ENCODE data around the gene NBL1.
"Not testable (repeated sequence)": the region's sequence is repeated elsewhere in the genome, so short reads cannot be mapped to it uniquely, and the experiment has no call there.

The NBL1 gene

DNA sequence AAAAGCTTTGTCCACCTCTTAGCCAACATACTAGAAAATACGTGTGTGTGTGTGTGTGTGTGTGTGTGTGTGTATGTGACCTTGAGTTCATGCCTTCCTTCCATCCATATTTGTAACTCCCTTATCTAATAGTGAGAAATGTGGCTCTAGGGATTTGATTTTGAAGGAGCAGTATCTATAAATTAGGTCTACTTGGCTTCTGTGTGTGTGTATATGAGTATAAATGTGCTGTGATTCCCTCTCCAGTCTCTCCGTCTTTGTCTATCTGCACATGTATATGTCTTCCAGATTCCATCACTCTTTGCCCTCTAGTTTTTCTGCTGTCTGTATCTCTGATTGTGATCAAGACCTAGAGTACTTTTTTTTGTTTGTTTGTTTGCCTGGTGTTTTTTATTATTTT is 11.9 kb upstream of the NBL1 start:
- DNase-seq = no peak
- H2BK15ac ChIP-seq (replicated peaks; ENCODE audit: low read depth) = no peak overlapping the region
- no peak overlapping the region for H2AK5ac ChIP-seq (ENCODE audit: low read length)
- no peak overlapping the region for H2BK120ac ChIP-seq (ENCODE audit: low read depth, low read length)
- no peak overlapping the region for H4K8ac ChIP-seq (ENCODE audit: low read depth, low read length)
- H3K79me1 ChIP-seq (ENCODE audit: low read length) = no peaks in the 10 kb centered on the region
- H3K9ac ChIP-seq (ENCODE audit: low read length) = no peak overlapping the region
- H3K4me2 ChIP-seq (ENCODE audit: low read length) = no peak overlapping the region
- H2BK5ac ChIP-seq (ENCODE audit: low read length) = no peak overlapping the region
- no peak overlapping the region for H3K27ac ChIP-seq (ENCODE audit: low read depth, low read length)
- no peak overlapping the region for H3K56ac ChIP-seq (ENCODE audit: low read length)
- no peak overlapping the region for H3K4ac ChIP-seq (ENCODE audit: low read depth, low read length)
- H3K18ac ChIP-seq (ENCODE audit: low read length) = no peak overlapping the region
- H3K4me1 ChIP-seq (ENCODE audit: control insufficient read depth, low read depth, low read length) = no peaks in the 10 kb centered on the region
- H3K27me3 ChIP-seq (ENCODE audit: insufficient read depth, low read length, poor library complexity) = no peaks in the 10 kb centered on the region
- H3K79me2 ChIP-seq (ENCODE audit: control insufficient read depth, insufficient read depth, low read length) = no peaks in the 10 kb centered on the region
- H4K5ac ChIP-seq (ENCODE audit: low read length) = no peak overlapping the region
- H3K36me3 ChIP-seq (ENCODE audit: control insufficient read depth, insufficient read depth, low read length) = no peaks in the 10 kb centered on the region
- H3K4me3 ChIP-seq (ENCODE audit: low read length) = no peak overlapping the region
- WGBS (ENCODE audit: extremely low coverage, insufficient coverage, low lambda C conversion rate) = no CpG with 5 or more reads among the region's 2 CpGs
- no peak overlapping the region for H3K23ac ChIP-seq (ENCODE audit: low read length)

DNA sequence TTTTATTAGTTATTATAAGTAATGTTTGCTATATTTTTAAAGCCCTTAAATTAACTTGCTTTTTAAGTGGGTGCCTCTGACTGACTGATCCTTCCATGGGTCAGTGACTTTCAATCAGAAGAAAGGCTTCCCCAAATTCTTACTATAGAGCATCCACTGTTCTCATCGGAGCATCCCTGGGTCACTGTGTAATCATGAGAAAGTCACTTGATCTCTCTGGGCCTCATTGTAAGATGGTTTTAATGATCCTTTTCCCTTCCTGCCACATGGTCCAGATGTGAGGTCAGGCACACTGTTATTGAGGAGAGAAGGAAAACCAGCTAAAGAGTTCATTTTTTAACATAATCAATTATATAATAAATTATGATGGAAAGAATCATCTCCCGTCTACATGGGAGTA is 11.0 kb upstream of the NBL1 start:
- H3K4me1 ChIP-seq (ENCODE audit: control insufficient read depth, low read depth, low read length) = no peaks in the 10 kb centered on the region
- no peak overlapping the region for H3K4me2 ChIP-seq (ENCODE audit: low read length)
- no peak for DNase-seq
- H3K27me3 ChIP-seq (ENCODE audit: insufficient read depth, low read length, poor library complexity) = no peaks in the 10 kb centered on the region
- H3K9ac ChIP-seq (ENCODE audit: low read length) = no peak overlapping the region
- no peak overlapping the region for H2AK5ac ChIP-seq (ENCODE audit: low read length)
- H3K79me2 ChIP-seq (ENCODE audit: control insufficient read depth, insufficient read depth, low read length) = no peaks in the 10 kb centered on the region
- no peak overlapping the region for H4K5ac ChIP-seq (ENCODE audit: low read length)
- no peak overlapping the region for H4K8ac ChIP-seq (ENCODE audit: low read depth, low read length)
- H3K79me1 ChIP-seq (ENCODE audit: low read length) = no peaks in the 10 kb centered on the region
- H3K18ac ChIP-seq (ENCODE audit: low read length) = no peak overlapping the region
- no peak overlapping the region for H3K4ac ChIP-seq (ENCODE audit: low read depth, low read length)
- no peak overlapping the region for H2BK5ac ChIP-seq (ENCODE audit: low read length)
- H2BK120ac ChIP-seq (ENCODE audit: low read depth, low read length) = no peak overlapping the region
- no peak overlapping the region for H3K4me3 ChIP-seq (ENCODE audit: low read length)
- no peaks in the 10 kb centered on the region for H3K36me3 ChIP-seq (ENCODE audit: control insufficient read depth, insufficient read depth, low read length)
- no peak overlapping the region for H2BK15ac ChIP-seq (replicated peaks; ENCODE audit: low read depth)
- no peak overlapping the region for H3K27ac ChIP-seq (ENCODE audit: low read depth, low read length)
- H3K23ac ChIP-seq (ENCODE audit: low read length) = no peak overlapping the region
- WGBS (ENCODE audit: extremely low coverage, insufficient coverage, low lambda C conversion rate) = no CpG with 5 or more reads among the region's 2 CpGs
- no peak overlapping the region for H3K56ac ChIP-seq (ENCODE audit: low read length)

DNA sequence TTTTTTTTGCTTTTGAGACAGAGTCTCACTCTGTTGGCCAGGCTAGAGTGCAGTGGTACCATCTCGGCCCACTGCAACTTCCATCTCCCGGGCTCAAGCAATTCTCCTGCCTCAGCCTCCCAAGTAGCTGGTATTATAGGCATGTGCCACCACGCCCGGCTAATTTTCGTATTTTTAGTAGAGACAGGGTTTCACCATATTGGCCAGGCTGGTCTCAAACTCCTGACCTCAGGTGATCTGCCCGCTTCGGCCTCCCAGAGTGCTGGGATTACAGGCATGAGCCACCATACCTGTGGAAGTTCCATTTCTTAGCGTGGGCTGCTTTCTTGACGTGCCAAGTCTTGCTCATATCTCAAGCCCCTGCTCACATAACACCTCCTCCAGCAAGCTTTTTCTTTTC is 9.0 kb upstream of the NBL1 start:
- not testable (repeated sequence) for H4K5ac ChIP-seq (ENCODE audit: low read length); H3K4me2 ChIP-seq (ENCODE audit: low read length); H3K23ac ChIP-seq (ENCODE audit: low read length); H3K27ac ChIP-seq (ENCODE audit: low read depth, low read length); H3K18ac ChIP-seq (ENCODE audit: low read length); H3K9ac ChIP-seq (ENCODE audit: low read length); H2BK15ac ChIP-seq (replicated peaks; ENCODE audit: low read depth); H3K56ac ChIP-seq (ENCODE audit: low read length); H2AK5ac ChIP-seq (ENCODE audit: low read length); H3K27me3 ChIP-seq (ENCODE audit: insufficient read depth, low read length, poor library complexity); H3K4ac ChIP-seq (ENCODE audit: low read depth, low read length); H3K36me3 ChIP-seq (ENCODE audit: control insufficient read depth, insufficient read depth, low read length); H3K79me1 ChIP-seq (ENCODE audit: low read length); H2BK5ac ChIP-seq (ENCODE audit: low read length); DNase-seq; H4K8ac ChIP-seq (ENCODE audit: low read depth, low read length); H3K4me3 ChIP-seq (ENCODE audit: low read length); H2BK120ac ChIP-seq (ENCODE audit: low read depth, low read length); H3K79me2 ChIP-seq (ENCODE audit: control insufficient read depth, insufficient read depth, low read length); H3K4me1 ChIP-seq (ENCODE audit: control insufficient read depth, low read depth, low read length)
- WGBS (ENCODE audit: extremely low coverage, insufficient coverage, low lambda C conversion rate) = no CpG with 5 or more reads among the region's 9 CpGs

DNA sequence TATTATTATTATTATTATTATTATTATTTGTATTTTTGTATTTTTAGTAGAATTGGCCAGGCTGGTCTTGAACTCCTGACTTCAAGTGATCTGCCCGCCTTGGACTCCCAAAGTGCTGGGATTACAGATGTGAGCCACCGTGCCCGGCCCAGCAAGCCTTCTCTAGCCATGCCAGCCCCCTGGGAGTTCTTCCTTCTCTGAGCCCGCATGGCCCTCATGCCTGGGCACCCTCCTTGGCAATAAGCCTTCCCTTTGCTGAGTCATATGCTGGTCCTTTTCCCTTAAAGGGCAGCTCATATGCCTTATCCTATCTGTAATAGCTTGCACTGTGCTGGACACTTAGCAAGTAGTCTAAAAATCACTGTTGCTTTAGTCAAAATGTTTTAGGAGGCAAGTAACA is 8.5 kb upstream of the NBL1 start:
- H3K27me3 ChIP-seq (ENCODE audit: insufficient read depth, low read length, poor library complexity) = no peaks in the 10 kb centered on the region
- H3K4me1 ChIP-seq (ENCODE audit: control insufficient read depth, low read depth, low read length) = peaks cover 5% of the 10 kb centered on the region
- no peak overlapping the region for H3K4me3 ChIP-seq (ENCODE audit: low read length)
- no peak for DNase-seq
- WGBS (ENCODE audit: extremely low coverage, insufficient coverage, low lambda C conversion rate) = no CpG with 5 or more reads among the region's 4 CpGs
- no peak overlapping the region for H3K23ac ChIP-seq (ENCODE audit: low read length)
- H3K56ac ChIP-seq (ENCODE audit: low read length) = no peak overlapping the region
- H4K5ac ChIP-seq (ENCODE audit: low read length) = no peak overlapping the region
- H3K79me2 ChIP-seq (ENCODE audit: control insufficient read depth, insufficient read depth, low read length) = no peaks in the 10 kb centered on the region
- H2BK5ac ChIP-seq (ENCODE audit: low read length) = no peak overlapping the region
- no peaks in the 10 kb centered on the region for H3K79me1 ChIP-seq (ENCODE audit: low read length)
- no peak overlapping the region for H3K27ac ChIP-seq (ENCODE audit: low read depth, low read length)
- no peaks in the 10 kb centered on the region for H3K36me3 ChIP-seq (ENCODE audit: control insufficient read depth, insufficient read depth, low read length)
- no peak overlapping the region for H3K4me2 ChIP-seq (ENCODE audit: low read length)
- no peak overlapping the region for H3K4ac ChIP-seq (ENCODE audit: low read depth, low read length)
- H3K9ac ChIP-seq (ENCODE audit: low read length) = no peak overlapping the region
- H2BK15ac ChIP-seq (replicated peaks; ENCODE audit: low read depth) = no peak overlapping the region
- no peak overlapping the region for H2BK120ac ChIP-seq (ENCODE audit: low read depth, low read length)
- H3K18ac ChIP-seq (ENCODE audit: low read length) = no peak overlapping the region
- no peak overlapping the region for H4K8ac ChIP-seq (ENCODE audit: low read depth, low read length)
- H2AK5ac ChIP-seq (ENCODE audit: low read length) = no peak overlapping the region

DNA sequence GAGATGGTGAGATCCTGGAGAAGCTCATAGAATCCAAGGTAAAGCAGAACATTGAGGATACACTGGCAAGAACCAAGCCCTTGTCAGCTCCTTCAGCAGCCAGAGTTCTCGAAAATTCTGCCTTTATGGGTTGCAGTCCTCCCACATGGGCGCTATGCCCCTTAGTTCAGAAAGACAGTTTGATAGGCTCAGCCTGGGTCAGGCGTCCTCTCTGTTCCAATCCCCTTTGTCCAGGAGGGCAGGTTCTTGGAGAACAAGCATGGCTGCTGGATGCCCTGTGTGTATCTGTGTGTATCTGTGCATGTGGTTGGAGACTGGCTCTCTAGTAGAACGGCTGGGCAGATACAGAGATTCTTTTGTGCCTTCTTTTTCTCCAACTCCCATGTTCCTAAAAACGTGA is 8.0 kb upstream of the NBL1 start:
- Histone ChIP-seq H3K79me1 (ENCODE audit: low read length) (no peaks in the 10 kb centered on the region), H3K9ac (ENCODE audit: low read length) (no peak overlapping the region), H2AK5ac (ENCODE audit: low read length) (no peak overlapping the region), H2BK120ac (ENCODE audit: low read depth, low read length) (no peak overlapping the region), H3K23ac (ENCODE audit: low read length) (no peak overlapping the region), H3K4me2 (ENCODE audit: low read length) (no peak overlapping the region), H3K4ac (ENCODE audit: low read depth, low read length) (no peak overlapping the region), H3K18ac (ENCODE audit: low read length) (no peak overlapping the region), H3K36me3 (ENCODE audit: control insufficient read depth, insufficient read depth, low read length) (no peaks in the 10 kb centered on the region), H3K27me3 (ENCODE audit: insufficient read depth, low read length, poor library complexity) (no peaks in the 10 kb centered on the region), H4K5ac (ENCODE audit: low read length) (no peak overlapping the region), H3K4me1 (ENCODE audit: control insufficient read depth, low read depth, low read length) (peaks cover 7% of the 10 kb centered on the region), H2BK15ac (replicated peaks; ENCODE audit: low read depth) (no peak overlapping the region), H3K56ac (ENCODE audit: low read length) (no peak overlapping the region), H3K79me2 (ENCODE audit: control insufficient read depth, insufficient read depth, low read length) (no peaks in the 10 kb centered on the region), H3K4me3 (ENCODE audit: low read length) (no peak overlapping the region), H2BK5ac (ENCODE audit: low read length) (no peak overlapping the region), H3K27ac (ENCODE audit: low read depth, low read length) (no peak overlapping the region), H4K8ac (ENCODE audit: low read depth, low read length) (no peak overlapping the region)
- no CpG with 5 or more reads among the region's 5 CpGs for WGBS (ENCODE audit: extremely low coverage, insufficient coverage, low lambda C conversion rate)
- DNase-seq = no peak

DNA sequence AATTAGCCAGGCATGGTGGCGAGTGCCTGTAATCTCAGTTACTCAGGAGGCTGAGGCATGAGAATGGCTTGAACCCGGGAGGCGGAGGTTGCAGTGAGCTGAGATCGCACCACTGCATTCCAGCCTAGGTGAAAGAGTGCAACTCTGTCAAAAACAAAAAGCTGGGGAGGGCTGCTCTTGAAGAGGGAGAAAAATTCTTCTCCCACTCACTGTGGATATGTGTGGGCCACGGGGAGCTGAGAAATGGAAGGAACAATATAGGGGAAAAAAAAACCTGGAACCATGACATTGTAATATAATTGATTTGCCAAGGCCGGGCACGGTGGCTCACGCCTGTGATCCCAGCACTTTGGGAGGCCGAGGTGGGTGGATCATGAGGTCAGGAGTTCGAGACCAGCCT is 7.4 kb upstream of the NBL1 start:
- not testable (repeated sequence) for H3K9ac ChIP-seq (ENCODE audit: low read length); H3K79me1 ChIP-seq (ENCODE audit: low read length); H3K4me2 ChIP-seq (ENCODE audit: low read length); H3K79me2 ChIP-seq (ENCODE audit: control insufficient read depth, insufficient read depth, low read length); H2BK5ac ChIP-seq (ENCODE audit: low read length); H2BK120ac ChIP-seq (ENCODE audit: low read depth, low read length); H3K4ac ChIP-seq (ENCODE audit: low read depth, low read length); H3K36me3 ChIP-seq (ENCODE audit: control insufficient read depth, insufficient read depth, low read length); H3K56ac ChIP-seq (ENCODE audit: low read length); H3K27ac ChIP-seq (ENCODE audit: low read depth, low read length); H3K4me1 ChIP-seq (ENCODE audit: control insufficient read depth, low read depth, low read length); H3K27me3 ChIP-seq (ENCODE audit: insufficient read depth, low read length, poor library complexity); H4K5ac ChIP-seq (ENCODE audit: low read length); H2BK15ac ChIP-seq (replicated peaks; ENCODE audit: low read depth); H4K8ac ChIP-seq (ENCODE audit: low read depth, low read length); DNase-seq; H2AK5ac ChIP-seq (ENCODE audit: low read length); H3K23ac ChIP-seq (ENCODE audit: low read length); H3K18ac ChIP-seq (ENCODE audit: low read length); H3K4me3 ChIP-seq (ENCODE audit: low read length)
- WGBS (ENCODE audit: extremely low coverage, insufficient coverage, low lambda C conversion rate) = no CpG with 5 or more reads among the region's 10 CpGs
